T-helper 1 cell treated with Interleukin-12 subunit alpha and Interleukin-12 subunit beta and Interleukin-4 antibody, amounts not matched to agents 30 μg/mL and 1 μg/mL, for 36 hours (primary cell): ENCODE results near the gene ZFAND6.

Experiments
- H3K27ac Mint-ChIP-seq: one replicate; pipeline ENCODE4 v1.8.0; 2021; ENCODE audit warnings: mild to moderate bottlenecking, mixed read lengths
- H3K27me3 Mint-ChIP-seq: one replicate; pipeline ENCODE4 v1.8.0; 2021; ENCODE audit warnings: low read depth, mixed read lengths
- H3K36me3 Mint-ChIP-seq: one replicate; pipeline ENCODE4 v1.8.0; 2021; ENCODE audit warnings: low read depth, mixed read lengths
- H3K4me1 Mint-ChIP-seq: one replicate; pipeline ENCODE4 v1.8.0; 2021; ENCODE audit warnings: low read depth, mixed read lengths
- H3K4me3 Mint-ChIP-seq: one replicate; pipeline ENCODE4 v1.8.0; 2021; ENCODE audit warnings: mild to moderate bottlenecking, moderate library complexity, mixed read lengths
- H3K9me3 Mint-ChIP-seq: one replicate; pipeline ENCODE4 v1.8.0; 2021; ENCODE audit warnings: mixed read lengths

The ZFAND6 gene

GRCh38 chr15:80066912-80067311 is 7.4 kb downstream of the ZFAND6 start:
- Mint-ChIP-seq H3K27me3 (no peaks in the 10 kb centered on the region), H3K9me3 (no peaks in the 10 kb centered on the region), H3K36me3 (peaks cover 6% of the 10 kb centered on the region), H3K4me1 (peaks cover 30% of the 10 kb centered on the region), H3K4me3 (no peak overlapping the region), H3K27ac (no peak overlapping the region)

- peaks cover 6% of the 10 kb centered on the region for H3K36me3 Mint-ChIP-seq
- peaks cover 30% of the 10 kb centered on the region for H3K4me1 Mint-ChIP-seq
- H3K9me3 Mint-ChIP-seq = no peaks in the 10 kb centered on the region
- H3K27ac Mint-ChIP-seq = no peak overlapping the region
- no peaks in the 10 kb centered on the region for H3K27me3 Mint-ChIP-seq
- H3K4me3 Mint-ChIP-seq = no peak overlapping the region
Observed at GRCh38 chr15:80068578-80068977, 9.1 kb downstream of the ZFAND6 start.

DNA sequence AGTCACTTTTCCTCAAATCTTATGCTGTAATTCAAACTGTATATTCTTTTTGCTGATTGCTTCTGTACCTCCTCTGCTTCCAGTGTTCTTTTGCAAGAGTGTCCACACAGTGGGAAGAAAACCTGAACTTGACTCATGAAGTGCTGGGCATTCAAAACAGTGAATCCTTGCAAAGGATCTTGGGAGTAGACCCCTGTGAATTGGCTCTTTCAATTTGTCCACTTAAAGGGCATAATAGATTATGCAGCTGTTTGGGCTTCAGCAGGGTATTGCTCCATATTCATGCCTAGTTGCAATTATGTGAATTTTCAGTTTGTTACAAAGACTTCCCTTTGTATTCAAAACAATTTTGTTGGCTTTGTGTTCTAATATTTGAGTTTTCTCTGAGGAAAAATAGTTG is 11.4 kb downstream of the ZFAND6 start:
- Mint-ChIP-seq H3K27ac (no peak overlapping the region), H3K36me3 (peaks cover 3% of the 10 kb centered on the region), H3K27me3 (no peaks in the 10 kb centered on the region), H3K4me1 (peaks cover 33% of the 10 kb centered on the region), H3K9me3 (no peaks in the 10 kb centered on the region), H3K4me3 (no peak overlapping the region)

DNA sequence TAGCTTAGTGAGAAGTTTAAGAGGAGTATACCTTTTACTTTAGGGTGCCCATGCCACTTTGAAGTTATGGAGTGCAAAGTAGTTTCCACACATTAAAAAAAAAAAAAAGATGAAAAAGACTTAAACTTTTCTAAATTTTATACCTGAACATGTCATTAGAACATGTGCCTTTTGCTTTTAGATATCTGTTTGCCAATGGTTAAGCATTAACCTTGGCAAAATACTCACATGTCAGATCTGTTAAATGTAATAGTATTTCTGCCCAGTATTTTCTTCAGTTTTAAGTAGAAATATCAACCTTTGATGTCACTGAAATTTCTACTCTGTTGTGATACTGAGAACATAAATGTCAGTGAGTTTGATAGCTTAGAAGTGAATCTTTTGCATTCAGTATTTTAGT is 12.2 kb downstream of the ZFAND6 start:
- no peak overlapping the region for H3K27ac Mint-ChIP-seq
- H3K4me1 Mint-ChIP-seq = peaks cover 35% of the 10 kb centered on the region
- no peaks in the 10 kb centered on the region for H3K27me3 Mint-ChIP-seq
- H3K9me3 Mint-ChIP-seq = no peaks in the 10 kb centered on the region
- no peak overlapping the region for H3K4me3 Mint-ChIP-seq
- H3K36me3 Mint-ChIP-seq = peaks cover 3% of the 10 kb centered on the region

GRCh38 chr15:80072285-80072994 is 13.0 kb downstream of the ZFAND6 start:
- H3K27ac Mint-ChIP-seq = peak overlapping the region; percentile 61
- H3K4me1 Mint-ChIP-seq = peaks cover 33% of the 10 kb centered on the region
- H3K4me3 Mint-ChIP-seq = peak overlapping the region; percentile 78
- H3K9me3 Mint-ChIP-seq = no peaks in the 10 kb centered on the region
- peaks cover 2% of the 10 kb centered on the region for H3K36me3 Mint-ChIP-seq
- no peaks in the 10 kb centered on the region for H3K27me3 Mint-ChIP-seq

GRCh38 chr15:80073197-80073596 is 13.7 kb downstream of the ZFAND6 start:
- Mint-ChIP-seq H3K4me1 (peaks cover 33% of the 10 kb centered on the region), H3K27ac (no peak overlapping the region), H3K27me3 (no peaks in the 10 kb centered on the region), H3K9me3 (no peaks in the 10 kb centered on the region), H3K36me3 (peaks cover 4% of the 10 kb centered on the region), H3K4me3 (no peak overlapping the region)

GRCh38 chr15:80076321-80077318 is 17.1 kb downstream of the ZFAND6 start:
- no peak overlapping the region for H3K27ac Mint-ChIP-seq
- H3K4me1 Mint-ChIP-seq = peaks cover 21% of the 10 kb centered on the region
- no peaks in the 10 kb centered on the region for H3K27me3 Mint-ChIP-seq
- no peaks in the 10 kb centered on the region for H3K9me3 Mint-ChIP-seq
- H3K36me3 Mint-ChIP-seq = peaks cover 11% of the 10 kb centered on the region
- no peak overlapping the region for H3K4me3 Mint-ChIP-seq

DNA sequence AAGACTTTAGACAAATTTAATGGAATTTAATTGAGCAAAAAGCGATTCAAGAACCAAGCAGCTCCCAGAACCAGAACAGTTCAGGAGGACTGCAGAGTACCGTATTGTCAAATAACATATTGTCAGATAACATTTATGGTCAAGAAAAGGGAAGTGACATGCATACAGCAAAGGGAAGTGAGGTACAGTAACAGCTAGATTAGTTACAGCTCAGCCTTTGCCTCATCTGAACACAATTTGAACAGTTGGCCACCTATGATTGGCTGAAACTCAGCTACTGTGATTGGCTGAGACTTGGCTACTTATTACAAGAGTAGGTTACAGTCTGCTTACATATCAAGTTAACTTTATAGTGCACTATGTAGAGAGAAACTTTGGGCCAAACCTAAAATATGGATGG is 21.9 kb downstream of the ZFAND6 start:
- peaks cover 6% of the 10 kb centered on the region for H3K4me1 Mint-ChIP-seq
- no peak overlapping the region for H3K4me3 Mint-ChIP-seq
- no peaks in the 10 kb centered on the region for H3K27me3 Mint-ChIP-seq
- no peaks in the 10 kb centered on the region for H3K9me3 Mint-ChIP-seq
- peaks cover 11% of the 10 kb centered on the region for H3K36me3 Mint-ChIP-seq
- no peak overlapping the region for H3K27ac Mint-ChIP-seq

- Mint-ChIP-seq H3K27me3 (no peaks in the 10 kb centered on the region), H3K4me3 (no peak overlapping the region), H3K36me3 (peaks cover 5% of the 10 kb centered on the region), H3K27ac (no peak overlapping the region), H3K4me1 (peaks cover 8% of the 10 kb centered on the region), H3K9me3 (no peaks in the 10 kb centered on the region)
Observed at GRCh38 chr15:80087104-80087503, 27.6 kb downstream of the ZFAND6 start.

DNA sequence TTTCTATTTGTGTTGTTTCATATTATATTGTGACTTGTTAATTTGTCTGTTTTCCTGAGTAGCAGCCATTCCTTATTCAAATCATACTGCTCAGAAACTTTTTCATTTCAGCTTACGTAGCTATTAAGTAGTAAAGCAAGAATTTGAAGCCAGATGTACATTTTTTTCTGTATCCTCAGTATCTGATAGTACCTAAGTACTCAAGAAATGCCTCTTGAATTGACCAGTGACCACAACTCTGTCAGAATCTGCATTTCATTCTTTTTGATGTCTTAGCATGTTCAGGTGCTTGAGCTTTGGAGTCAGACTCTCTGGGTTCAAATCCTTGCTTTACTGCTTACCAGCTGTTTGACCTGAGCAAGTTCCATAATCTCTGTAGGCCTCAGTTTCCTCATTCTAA is 30.6 kb downstream of the ZFAND6 start:
- Mint-ChIP-seq H3K4me1 (peaks cover 6% of the 10 kb centered on the region), H3K27ac (no peak overlapping the region), H3K27me3 (no peaks in the 10 kb centered on the region), H3K36me3 (peaks cover 5% of the 10 kb centered on the region), H3K9me3 (no peaks in the 10 kb centered on the region), H3K4me3 (no peak overlapping the region)

- no peak overlapping the region for H3K4me3 Mint-ChIP-seq
- peaks cover 6% of the 10 kb centered on the region for H3K4me1 Mint-ChIP-seq
- no peaks in the 10 kb centered on the region for H3K27me3 Mint-ChIP-seq
- H3K27ac Mint-ChIP-seq = no peak overlapping the region
- H3K9me3 Mint-ChIP-seq = no peaks in the 10 kb centered on the region
- H3K36me3 Mint-ChIP-seq = peaks cover 5% of the 10 kb centered on the region
Observed at GRCh38 chr15:80090879-80091503, 31.5 kb downstream of the ZFAND6 start.

- Mint-ChIP-seq H3K27me3 (no peaks in the 10 kb centered on the region), H3K9me3 (no peaks in the 10 kb centered on the region), H3K36me3 (peaks cover 5% of the 10 kb centered on the region), H3K27ac (no peak overlapping the region), H3K4me1 (peaks cover 4% of the 10 kb centered on the region), H3K4me3 (no peak overlapping the region)
Observed at GRCh38 chr15:80093854-80094418, 34.5 kb downstream of the ZFAND6 start.

GRCh38 chr15:80095511-80095910 is 36.0 kb downstream of the ZFAND6 start:
- peaks cover 4% of the 10 kb centered on the region for H3K36me3 Mint-ChIP-seq
- H3K4me1 Mint-ChIP-seq = peaks cover 6% of the 10 kb centered on the region
- H3K9me3 Mint-ChIP-seq = no peaks in the 10 kb centered on the region
- no peaks in the 10 kb centered on the region for H3K27me3 Mint-ChIP-seq
- H3K27ac Mint-ChIP-seq = no peak overlapping the region
- no peak overlapping the region for H3K4me3 Mint-ChIP-seq

- Mint-ChIP-seq H3K27ac (no peak overlapping the region), H3K4me1 (peaks cover 4% of the 10 kb centered on the region), H3K36me3 (peaks cover 3% of the 10 kb centered on the region), H3K9me3 (no peaks in the 10 kb centered on the region), H3K27me3 (no peaks in the 10 kb centered on the region), H3K4me3 (no peak overlapping the region)
Observed at GRCh38 chr15:80095969-80096368, 36.5 kb downstream of the ZFAND6 start.
